ENCODE measurements around the gene GLRX. TPM values are rescaled to one million over a fixed set of nuclear protein-coding genes. Genes with fewer than 3 reads are reported as not detected.

Gene GLRX
- total and polyA plus RNA-seq, 2 of the 13 experiments (the other 11 are each of a cell fraction or from before 2014, with no cell fraction given): 63.8 to 499 TPM

DNA sequence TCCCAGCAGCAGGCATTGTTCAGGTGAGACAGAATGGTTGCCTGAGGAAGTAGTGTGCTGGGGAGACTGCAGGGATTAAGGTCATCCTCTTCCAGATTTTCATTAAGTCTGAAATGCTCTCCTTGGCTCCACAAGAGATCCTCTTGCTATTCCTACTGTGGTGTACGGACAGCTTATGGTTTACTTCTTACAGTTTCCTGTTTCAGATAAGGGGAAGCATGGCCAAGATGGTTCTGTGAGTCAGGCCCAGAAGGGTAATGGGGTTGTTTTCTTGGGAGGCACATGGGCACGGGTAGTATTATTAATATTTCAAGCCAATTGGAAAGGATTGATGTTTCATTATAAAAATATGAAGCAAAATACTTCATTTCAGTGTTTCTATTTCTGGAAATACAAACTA lies 42.9 kb downstream of the GLRX start:
- Histone ChIP-seq H3K4me1 (ENCODE audit: insufficient read depth, low read length) (peaks cover 6% of the 10 kb centered on the region; the same call in 1 of the 2 replicates), H3K27me3 (ENCODE audit: control insufficient read depth in 1 of 2, insufficient read depth in 2 of 2, low read length in 2 of 2) (no peaks in the 10 kb centered on the region), H3K27ac (ENCODE audit: extremely low read length, insufficient read depth, low read length) (no peak overlapping the region), H3K9ac (ENCODE audit: insufficient read depth, low read depth, low read length) (no peak overlapping the region), H3K4me3 (replicated peaks in 1 of 3; ENCODE audit: insufficient read depth in 1 of 3, low read depth in 2 of 3, low read length in 3 of 3) (no peak overlapping the region), H3K9me3 (ENCODE audit: low read length) (no peaks in the 10 kb centered on the region), H4K20me1 (ENCODE audit: insufficient read depth, low read length) (no peaks in the 10 kb centered on the region), H3K36me3 (replicated peaks in 1 of 2; ENCODE audit: control insufficient read depth in 1 of 2, insufficient read depth in 2 of 2, low read length in 2 of 2) (peaks cover 1 to 7% of the 10 kb centered on the region in 2 experiments; a peak in 3 of 5 replicates), H3K79me2 (ENCODE audit: insufficient read depth, low read length) (no peaks in the 10 kb centered on the region), H2AFZ (ENCODE audit: low read length) (no peak overlapping the region), H3K4me2 (ENCODE audit: low read depth, low read length) (no peak overlapping the region)
- 91% methylated on average over 2 of the region's 2 CpGs for WGBS (ENCODE audit: low lambda C conversion rate)
- no TSS peak for BruUV-seq (replicated peaks)
- in situ Hi-C loops (cut with HindIII; ENCODE audit: extremely low pct_ligation_motif_present, low pct_unique_long_range_greater_than_20kb) (loop anchor here (5.0 kb wide), 1 partner anchor 68 kb away; no protein-coding TSS in a partner anchor), intact Hi-C loops (cut with micrococcal nuclease; ENCODE audit: unreplicated experiment) (loop anchor here (2.0 kb wide), 1 partner anchor 115 kb away; no protein-coding TSS in a partner anchor)
- CTCF ChIA-PET (ENCODE audit: low intra/inter-chr PET ratio, low total read pairs): interaction anchor here (3.1 kb wide), 1 partner anchor 67 kb away, joined by 73 read pairs; no protein-coding TSS in a partner anchor
- no peak for ATAC-seq
- POLR2A ChIA-PET: no interaction called here
- DNase-seq (ENCODE audit: low spot score): no peak
- no peak for FAIRE-seq
- TF ChIP-seq MATR3 (CRISPR knock-in tag; IDR thresholded peaks at IDR 0.05): no peak
- TF ChIP-seq ZNF510 (CRISPR knock-in tag; IDR thresholded peaks at IDR 0.05; ENCODE audit: low read depth): no peak
- no peak for TF ChIP-seq MZF1 (CRISPR knock-in tag; IDR thresholded peaks at IDR 0.05; ENCODE audit: borderline replicate concordance)
- no peak for TF ChIP-seq MTF1 (CRISPR knock-in tag; IDR thresholded peaks at IDR 0.05)
- TF ChIP-seq, protein P1, sequence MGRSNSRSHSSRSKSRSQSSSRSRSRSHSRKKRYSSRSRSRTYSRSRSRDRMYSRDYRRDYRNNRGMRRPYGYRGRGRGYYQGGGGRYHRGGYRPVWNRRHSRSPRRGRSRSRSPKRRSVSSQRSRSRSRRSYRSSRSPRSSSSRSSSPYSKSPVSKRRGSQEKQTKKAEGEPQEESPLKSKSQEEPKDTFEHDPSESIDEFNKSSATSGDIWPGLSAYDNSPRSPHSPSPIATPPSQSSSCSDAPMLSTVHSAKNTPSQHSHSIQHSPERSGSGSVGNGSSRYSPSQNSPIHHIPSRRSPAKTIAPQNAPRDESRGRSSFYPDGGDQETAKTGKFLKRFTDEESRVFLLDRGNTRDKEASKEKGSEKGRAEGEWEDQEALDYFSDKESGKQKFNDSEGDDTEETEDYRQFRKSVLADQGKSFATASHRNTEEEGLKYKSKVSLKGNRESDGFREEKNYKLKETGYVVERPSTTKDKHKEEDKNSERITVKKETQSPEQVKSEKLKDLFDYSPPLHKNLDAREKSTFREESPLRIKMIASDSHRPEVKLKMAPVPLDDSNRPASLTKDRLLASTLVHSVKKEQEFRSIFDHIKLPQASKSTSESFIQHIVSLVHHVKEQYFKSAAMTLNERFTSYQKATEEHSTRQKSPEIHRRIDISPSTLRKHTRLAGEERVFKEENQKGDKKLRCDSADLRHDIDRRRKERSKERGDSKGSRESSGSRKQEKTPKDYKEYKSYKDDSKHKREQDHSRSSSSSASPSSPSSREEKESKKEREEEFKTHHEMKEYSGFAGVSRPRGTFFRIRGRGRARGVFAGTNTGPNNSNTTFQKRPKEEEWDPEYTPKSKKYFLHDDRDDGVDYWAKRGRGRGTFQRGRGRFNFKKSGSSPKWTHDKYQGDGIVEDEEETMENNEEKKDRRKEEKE (IDR thresholded peaks at IDR 0.05): no peak
- no peak for TF ChIP-seq CTCF (CRISPR knock-in tag; IDR thresholded peaks at IDR 0.05)
- no peak for TF ChIP-seq ZBTB37 (CRISPR knock-in tag; IDR thresholded peaks at IDR 0.05)
- no peak for TF ChIP-seq NAIF1 (CRISPR knock-in tag; IDR thresholded peaks at IDR 0.05; ENCODE audit: borderline replicate concordance)
- TF ChIP-seq ZNF644 (CRISPR knock-in tag; IDR thresholded peaks at IDR 0.05; ENCODE audit: low read depth): no peak
- no peak for TF ChIP-seq U2AF1 (optimal IDR thresholded peaks at IDR 0.05; ENCODE audit: low read depth, low read length)
- TF ChIP-seq ZNF784 (CRISPR knock-in tag; IDR thresholded peaks at IDR 0.05; ENCODE audit: borderline replicate concordance): no peak
- TF ChIP-seq PAXIP1 (CRISPR knock-in tag; conservative IDR thresholded peaks at IDR 0.05): no peak

Measured in HepG2 (cell line).